HG03521 (cell line): ENCODE results near the gene ZBTB12.
"Not testable (repeated sequence)": the region's sequence is repeated elsewhere in the genome, so short reads cannot be mapped to it uniquely, and the experiment has no call there.

Experiments
- ATAC-seq: cut with Tn5 transposase; IDR thresholded peaks from one replicate; pipeline ENCODE4 v1.9.1; 2021; ENCODE audit warnings: mild to moderate bottlenecking, moderate library complexity; ENCODE audit not compliant: unreplicated experiment

The ZBTB12 gene

GRCh38 chr6:31901953-31902643 is at the start of gene ZBTB12:
ZBTB12 (minus strand) TSS chr6:31902086; CDS start chr6:31901305, 781 bp downstream.
- peak; percentile 56 for ATAC-seq

GRCh38 chr6:31949926-31950548 is 48.2 kb upstream of the ZBTB12 start:
- no peak for ATAC-seq

- ATAC-seq = no peak
These were observed 47.0 kb upstream of the ZBTB12 start for GRCh38 chr6:31948753-31949413.

- ATAC-seq = no peak
These were observed 46.4 kb upstream of the ZBTB12 start for GRCh38 chr6:31948306-31948705.

GRCh38 chr6:31947864-31948263 is 46.0 kb upstream of the ZBTB12 start:
- no peak for ATAC-seq

GRCh38 chr6:31947070-31947675 is 45.3 kb upstream of the ZBTB12 start:
- no peak for ATAC-seq

GRCh38 chr6:31946370-31946885 is 44.5 kb upstream of the ZBTB12 start:
- no peak for ATAC-seq

- no peak for ATAC-seq
These were observed 43.9 kb upstream of the ZBTB12 start, which contains the start of gene CFB for GRCh38 chr6:31945507-31946369. CFB (plus strand) TSS chr6:31946095; CDS start chr6:31946222, 127 bp downstream.

- ATAC-seq = no peak
These were observed 43.2 kb upstream of the ZBTB12 start for GRCh38 chr6:31945154-31945506.

GRCh38 chr6:31943742-31944141 is 41.9 kb upstream of the ZBTB12 start:
- no peak for ATAC-seq

- ATAC-seq = no peak
These were observed 38.4 kb upstream of the ZBTB12 start for GRCh38 chr6:31940256-31940664.

- no peak for ATAC-seq
These were observed 33.9 kb upstream of the ZBTB12 start for GRCh38 chr6:31935823-31936222.

GRCh38 chr6:31935021-31935420 is 33.1 kb upstream of the ZBTB12 start:
- no peak for ATAC-seq

GRCh38 chr6:31933537-31933936 is 31.7 kb upstream of the ZBTB12 start:
- ATAC-seq = no peak

GRCh38 chr6:31932137-31932536 is 30.3 kb upstream of the ZBTB12 start:
- not testable (repeated sequence) for ATAC-seq

GRCh38 chr6:31930962-31931361 is 29.1 kb upstream of the ZBTB12 start:
- no peak for ATAC-seq

GRCh38 chr6:31928672-31928939 is 26.7 kb upstream of the ZBTB12 start:
- ATAC-seq = no peak

GRCh38 chr6:31927863-31928671 is 26.2 kb upstream of the ZBTB12 start:
- ATAC-seq = no peak

GRCh38 chr6:31927242-31927862 is 25.5 kb upstream of the ZBTB12 start, which contains the start of gene C2:
C2 (plus strand) TSS chr6:31927717; CDS start chr6:31927753, 36 bp downstream.
- no peak for ATAC-seq
